ENCODE results near the gene JCAD.

JCAD gene

GRCh38 chr10:30068492-30069223, 9.3 kb upstream of the JCAD start:
- Histone ChIP-seq H3K36me3 (ENCODE audit: control insufficient read depth, insufficient read depth, low read length) (no peaks in the 10 kb centered on the region), H3K79me2 (no peaks in the 10 kb centered on the region), H3K27ac (no peak overlapping the region), H3K4me2 (ENCODE audit: low read length) (no peak overlapping the region), H3K9me3 (ENCODE audit: control insufficient read depth, low read length) (no peaks in the 10 kb centered on the region), H2AFZ (peak overlapping the region; percentile 38), H3K9ac (no peak overlapping the region), H3K27me3 (ENCODE audit: control insufficient read depth, insufficient read depth, low read length) (no peaks in the 10 kb centered on the region), H3K4me1 (peaks cover 2% of the 10 kb centered on the region), H3K4me3 (ENCODE audit: low read depth, low read length) (no peak overlapping the region)
- TF ChIP-seq CTCF (IDR thresholded peaks at IDR 0.05) = no peak

- no peaks in the 10 kb centered on the region for H3K27me3 ChIP-seq (ENCODE audit: control insufficient read depth, insufficient read depth, low read length)
- H3K36me3 ChIP-seq (ENCODE audit: control insufficient read depth, insufficient read depth, low read length) = no peaks in the 10 kb centered on the region
- peaks cover 7% of the 10 kb centered on the region for H3K4me1 ChIP-seq
- no peak for TF ChIP-seq CTCF (IDR thresholded peaks at IDR 0.05)
- no peaks in the 10 kb centered on the region for H3K9me3 ChIP-seq (ENCODE audit: control insufficient read depth, low read length)
- H3K4me3 ChIP-seq (ENCODE audit: low read depth, low read length) = no peak overlapping the region
- H2AFZ ChIP-seq = no peak overlapping the region
- no peak overlapping the region for H3K27ac ChIP-seq
- no peak overlapping the region for H3K4me2 ChIP-seq (ENCODE audit: low read length)
- H3K79me2 ChIP-seq = peaks cover 3% of the 10 kb centered on the region
- H3K9ac ChIP-seq = no peak overlapping the region
Measured at GRCh38 chr10:30063099-30063498, 3.7 kb upstream of the JCAD start.

GRCh38 chr10:30062582-30062981, 3.2 kb upstream of the JCAD start:
- no peak overlapping the region for H3K27ac ChIP-seq

GRCh38 chr10:30062090-30062489, 2.7 kb upstream of the JCAD start:
- no peaks in the 10 kb centered on the region for H3K27me3 ChIP-seq (ENCODE audit: control insufficient read depth, insufficient read depth, low read length)
- peaks cover 3% of the 10 kb centered on the region for H3K79me2 ChIP-seq
- TF ChIP-seq CTCF (IDR thresholded peaks at IDR 0.05) = no peak
- H3K4me2 ChIP-seq (ENCODE audit: low read length) = no peak overlapping the region
- no peak overlapping the region for H3K9ac ChIP-seq
- no peak overlapping the region for H3K4me3 ChIP-seq (ENCODE audit: low read depth, low read length)
- H3K4me1 ChIP-seq = peaks cover 11% of the 10 kb centered on the region
- no peak overlapping the region for H3K27ac ChIP-seq
- no peaks in the 10 kb centered on the region for H3K36me3 ChIP-seq (ENCODE audit: control insufficient read depth, insufficient read depth, low read length)
- no peaks in the 10 kb centered on the region for H3K9me3 ChIP-seq (ENCODE audit: control insufficient read depth, low read length)
- H2AFZ ChIP-seq = no peak overlapping the region

More at GRCh38 chr10:30062582-30062981, 3.2 kb upstream of the JCAD start:
- Histone ChIP-seq H3K27me3 (ENCODE audit: control insufficient read depth, insufficient read depth, low read length) (no peaks in the 10 kb centered on the region), H3K4me2 (ENCODE audit: low read length) (no peak overlapping the region), H2AFZ (no peak overlapping the region), H3K4me3 (ENCODE audit: low read depth, low read length) (no peak overlapping the region), H3K36me3 (ENCODE audit: control insufficient read depth, insufficient read depth, low read length) (no peaks in the 10 kb centered on the region), H3K79me2 (peaks cover 3% of the 10 kb centered on the region), H3K4me1 (peaks cover 9% of the 10 kb centered on the region), H3K9ac (no peak overlapping the region), H3K9me3 (ENCODE audit: control insufficient read depth, low read length) (no peaks in the 10 kb centered on the region)
- TF ChIP-seq CTCF (IDR thresholded peaks at IDR 0.05) = no peak

Data from parathyroid adenoma (tissue), 2 donors.